Skeletal muscle cell (primary cell): Measurements from ENCODE around the gene LYPLAL1.
"Not testable (repeated sequence)": the region's sequence is repeated elsewhere in the genome, so short reads cannot be mapped to it uniquely, and the experiment has no call there.

ENCODE experiments used
- DNase-seq: peaks from one replicate; pipeline ENCODE4 v3.0.0-alpha.2; 2010; ENCODE audit warnings: low read depth
- H3K4me3 ChIP-seq: 2 replicates; pipeline ENCODE4 v1.5.1; 2011; ENCODE audit warnings: low read depth, mild to moderate bottlenecking, control low read depth, low read length, moderate library complexity

Gene LYPLAL1

DNA sequence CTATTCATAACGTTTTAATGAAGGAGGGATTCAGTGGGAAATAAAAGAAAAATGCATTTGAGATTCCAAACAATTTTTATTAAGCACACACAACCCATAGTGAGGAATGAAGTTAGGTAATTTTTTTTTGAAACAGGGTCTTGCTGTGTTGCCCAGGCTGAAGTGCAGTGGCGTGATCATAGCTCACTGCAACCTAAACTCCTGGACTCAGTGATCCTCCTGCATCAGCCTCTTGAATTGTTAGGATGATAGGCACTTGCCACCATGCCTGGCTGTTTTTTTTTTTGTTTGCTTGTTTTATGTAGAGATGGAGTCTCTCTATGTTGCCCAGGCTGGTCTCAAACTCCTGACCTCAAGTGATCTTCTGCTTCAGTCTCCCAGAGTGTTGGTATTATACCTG lies 28.9 kb downstream of the LYPLAL1 start:
- no peak for DNase-seq
- H3K4me3 ChIP-seq, result no peak overlapping the region

- H3K4me3 ChIP-seq, result no peak overlapping the region
- no peak for DNase-seq
Measured at GRCh38 chr1:219206350-219206749, 32.7 kb downstream of the LYPLAL1 start.

DNA sequence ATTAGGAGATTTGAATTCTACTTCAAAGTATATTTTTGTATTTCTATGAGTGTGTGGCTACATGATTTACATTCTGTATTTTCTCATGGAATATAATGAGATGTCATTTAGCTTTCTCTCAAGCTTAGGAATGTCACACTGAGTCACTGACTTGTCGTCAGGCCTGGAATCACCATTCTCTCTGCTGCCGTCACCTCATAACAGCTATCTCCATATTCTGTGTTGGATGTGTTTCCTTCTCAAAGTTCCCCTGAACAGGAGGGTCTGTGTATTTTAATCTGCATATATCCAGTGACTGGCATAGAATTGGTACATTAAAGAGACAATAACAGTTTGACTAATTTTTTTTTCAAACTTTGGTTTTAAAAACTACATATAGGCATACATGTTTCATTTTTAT lies 35.9 kb downstream of the LYPLAL1 start:
- no peak overlapping the region for H3K4me3 ChIP-seq
- DNase-seq, result no peak

DNA sequence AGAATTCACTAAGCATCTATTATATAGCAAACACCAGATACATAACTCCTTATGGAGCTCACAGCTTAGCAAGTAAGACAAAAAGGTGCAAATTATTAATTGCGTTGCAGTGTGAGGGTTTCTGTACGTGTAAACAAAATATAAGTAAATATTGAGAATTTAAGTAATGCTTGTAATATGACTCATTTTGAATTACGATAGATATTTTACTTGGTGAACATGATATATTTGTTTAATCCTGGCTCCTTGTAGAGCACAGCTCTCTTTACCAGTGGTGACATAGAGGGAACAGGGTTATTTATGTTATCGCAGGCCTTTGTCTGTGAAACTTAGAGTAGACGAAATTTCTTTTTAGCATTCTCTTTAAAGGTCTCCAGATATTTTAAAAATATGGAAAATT lies 36.4 kb downstream of the LYPLAL1 start:
- H3K4me3 ChIP-seq, result no peak overlapping the region
- no peak for DNase-seq

- no peak for DNase-seq
- no peak overlapping the region for H3K4me3 ChIP-seq
Measured at GRCh38 chr1:219215477-219215876, 41.8 kb downstream of the LYPLAL1 start.

GRCh38 chr1:219220945-219221344 lies 47.3 kb downstream of the LYPLAL1 start:
- no peak overlapping the region for H3K4me3 ChIP-seq
- no peak for DNase-seq

DNA sequence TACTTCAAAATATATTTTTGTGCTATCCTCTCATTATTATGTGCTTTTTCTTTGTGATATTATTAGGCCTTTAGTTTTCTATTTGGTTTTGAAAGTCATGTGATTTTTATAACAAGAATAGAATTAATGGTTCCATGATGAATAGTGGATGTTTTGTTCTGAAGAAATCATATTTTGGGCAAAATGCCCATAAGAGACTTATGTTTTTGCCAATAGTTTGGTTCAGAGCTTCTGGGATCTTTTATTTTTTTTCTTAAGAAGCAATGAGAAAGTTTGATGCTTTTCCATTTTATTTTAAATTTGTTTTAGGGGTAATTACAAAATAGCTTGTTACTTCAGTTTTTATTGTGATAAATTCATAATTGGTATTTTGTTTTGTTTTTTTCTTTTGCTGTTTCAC lies 49.8 kb downstream of the LYPLAL1 start:
- no peak for DNase-seq
- no peak overlapping the region for H3K4me3 ChIP-seq

DNA sequence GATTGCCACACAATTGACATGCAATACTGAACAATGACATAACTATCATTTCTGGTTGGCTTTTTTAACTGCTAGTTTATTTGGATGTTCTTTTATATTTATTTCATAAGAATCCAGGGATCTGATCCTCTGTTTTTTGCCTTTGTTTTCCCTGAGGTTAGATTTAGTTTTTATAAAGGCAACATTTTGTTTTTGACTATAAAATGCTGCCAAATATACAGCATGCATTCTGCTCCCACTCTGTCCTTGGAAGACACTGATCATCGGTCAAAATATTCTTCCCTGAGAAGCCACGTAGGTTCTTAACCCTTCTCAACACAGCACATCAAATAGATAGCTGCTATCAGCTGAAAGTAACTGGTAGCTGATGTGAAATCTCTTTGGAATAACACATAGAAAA lies 52.5 kb downstream of the LYPLAL1 start:
- no peak overlapping the region for H3K4me3 ChIP-seq
- DNase-seq, result no peak

DNA sequence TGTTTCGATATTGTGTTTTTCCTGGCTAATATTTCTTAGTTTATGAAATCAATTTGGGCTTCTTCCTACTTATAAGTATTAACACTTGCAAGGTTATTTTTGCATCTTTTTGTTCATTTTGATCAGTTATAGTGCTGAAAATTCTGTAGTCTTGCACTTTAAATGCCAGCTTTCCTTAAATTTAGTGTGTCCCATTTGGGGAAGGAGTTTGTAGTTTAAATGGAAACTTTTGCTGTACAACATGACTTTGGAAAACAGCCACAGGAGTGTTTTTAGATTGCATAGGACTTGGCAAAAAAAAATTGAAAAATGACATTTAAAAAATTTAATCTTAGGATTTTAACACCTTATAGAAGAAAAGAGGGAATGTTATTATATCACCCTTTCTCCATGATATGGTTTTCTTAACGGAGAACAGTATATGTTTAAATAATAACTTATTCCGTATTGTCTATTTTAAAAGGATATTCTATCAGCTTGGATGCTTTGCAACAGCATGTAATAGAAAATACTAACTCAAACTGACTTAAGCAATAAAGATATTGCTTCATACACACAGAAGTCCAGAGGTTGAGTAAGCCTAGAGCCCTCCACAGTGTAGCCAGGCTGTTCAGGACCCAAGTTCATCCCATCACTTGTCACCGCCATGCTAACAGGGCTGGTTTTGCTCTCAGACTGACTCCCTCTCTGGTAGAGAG lies 53.8 kb downstream of the LYPLAL1 start:
- H3K4me3 ChIP-seq, result no peak overlapping the region
- no peak for DNase-seq

DNA sequence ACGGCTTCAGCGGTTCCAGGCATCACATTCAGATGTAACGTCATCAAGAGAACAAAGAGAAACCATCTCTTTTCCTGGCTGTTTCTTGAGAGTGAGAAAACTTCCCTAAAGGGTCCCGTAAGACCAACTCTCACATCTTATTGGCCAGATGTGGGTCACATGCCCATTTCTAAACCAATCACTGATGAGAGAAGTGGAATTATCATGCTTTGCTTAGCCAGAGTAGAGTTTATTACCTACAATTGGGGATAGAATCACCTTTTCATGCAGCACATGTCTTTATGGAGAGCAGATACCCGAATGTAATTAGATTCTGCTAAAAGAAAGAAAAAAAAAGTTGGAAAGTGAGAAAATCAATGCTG lies 54.4 kb downstream of the LYPLAL1 start:
- DNase-seq, result no peak
- no peak overlapping the region for H3K4me3 ChIP-seq

GRCh38 chr1:219232890-219233289 lies 59.2 kb downstream of the LYPLAL1 start:
- no peak overlapping the region for H3K4me3 ChIP-seq

GRCh38 chr1:219235903-219236481 lies 62.3 kb downstream of the LYPLAL1 start:
- H3K4me3 ChIP-seq, result no peak overlapping the region
- DNase-seq, result no peak

More at GRCh38 chr1:219232890-219233289, 59.2 kb downstream of the LYPLAL1 start:
- no peak for DNase-seq

GRCh38 chr1:219236933-219237610 lies 63.4 kb downstream of the LYPLAL1 start:
- H3K4me3 ChIP-seq, result no peak overlapping the region
- no peak for DNase-seq

- H3K4me3 ChIP-seq, result no peak overlapping the region
- no peak for DNase-seq
Measured at GRCh38 chr1:219239518-219239917, 65.8 kb downstream of the LYPLAL1 start.

GRCh38 chr1:219244864-219245263 lies 71.2 kb downstream of the LYPLAL1 start:
- no peak overlapping the region for H3K4me3 ChIP-seq
- no peak for DNase-seq

DNA sequence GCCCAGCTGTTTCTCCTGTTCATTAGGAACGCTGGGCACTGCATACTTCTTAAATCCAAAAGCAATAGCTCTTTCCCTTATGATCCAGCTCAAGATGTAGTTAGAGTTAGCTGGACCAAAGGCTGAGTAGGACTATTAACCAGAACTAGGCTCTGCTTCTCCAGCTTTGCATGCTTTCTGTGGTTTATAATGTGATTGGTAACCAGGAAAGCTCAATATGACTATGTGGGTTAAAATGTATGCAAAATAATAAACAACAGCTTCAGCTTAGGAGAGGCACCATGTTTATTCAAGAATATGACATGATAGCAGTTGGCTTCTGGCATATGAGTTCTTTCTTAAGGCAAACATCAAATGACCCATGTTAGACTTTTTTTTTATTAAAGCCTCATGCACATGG lies 73.8 kb downstream of the LYPLAL1 start:
- no peak for DNase-seq
- no peak overlapping the region for H3K4me3 ChIP-seq

GRCh38 chr1:219250468-219250867 lies 76.8 kb downstream of the LYPLAL1 start:
- H3K4me3 ChIP-seq, DNase-seq: not testable (repeated sequence)

DNA sequence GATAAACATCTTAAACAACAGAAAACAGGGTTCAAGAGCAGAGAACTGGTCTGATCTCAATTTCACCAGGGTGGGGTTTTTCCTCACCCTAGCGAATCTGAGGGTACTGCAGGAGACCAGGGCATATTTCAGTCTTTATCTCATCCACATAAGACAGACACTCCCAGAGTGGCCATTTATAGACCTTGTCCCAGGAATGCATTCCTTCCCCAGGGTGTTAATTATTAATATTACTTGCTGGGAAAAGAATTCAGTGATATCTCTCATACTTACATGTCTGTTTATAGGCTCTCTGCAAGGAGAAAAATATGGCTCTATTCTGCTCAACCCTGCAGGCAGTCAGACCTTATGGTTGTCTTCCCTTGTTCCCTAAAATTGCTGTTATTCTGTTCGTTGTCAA lies 84.1 kb downstream of the LYPLAL1 start:
- H3K4me3 ChIP-seq, result no peak overlapping the region
- DNase-seq, result no peak

DNA sequence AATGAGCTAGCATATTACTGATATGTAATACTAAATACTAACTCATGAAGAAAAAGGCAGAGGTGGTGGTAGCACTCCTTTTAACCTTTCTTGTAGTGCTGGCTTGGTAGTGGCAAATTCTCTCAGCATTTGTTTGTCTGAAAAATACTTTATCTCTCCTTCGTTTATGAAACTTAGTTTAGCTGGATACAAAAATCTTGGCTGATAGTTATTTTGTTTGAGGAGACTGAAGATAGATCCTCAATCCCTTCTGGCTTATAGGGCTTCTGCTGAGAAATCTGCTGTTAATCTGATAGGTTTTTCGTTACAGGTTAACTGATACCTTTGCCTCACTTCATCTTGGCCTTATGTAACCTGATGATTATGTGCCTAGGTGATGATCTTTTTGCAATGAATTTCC lies 87.8 kb downstream of the LYPLAL1 start:
- H3K4me3 ChIP-seq, result no peak overlapping the region
- no peak for DNase-seq
